DOHH2 (cell line): Measurements from ENCODE around the gene IFT43.
"Not testable (repeated sequence)": the region's sequence is repeated elsewhere in the genome, so short reads cannot be mapped to it uniquely, and the experiment has no call there.

Source experiments
- H3F3A ChIP-seq: fragments of 200-600 bp; sonication (generic), shearing (Covaris generic); 2 replicates; pipeline ENCODE4 v1.6.0; 2016; ENCODE audit warnings: antibody characterized with exemption, mild to moderate bottlenecking; ENCODE audit not compliant: control insufficient read depth, insufficient read depth
- H3K27ac ChIP-seq: fragments of 200-600 bp; sonication (generic); 2 replicates; pipeline ENCODE4 v1.5.1; 2014; ENCODE audit warnings: low read depth, mild to moderate bottlenecking, low read length, moderate library complexity
- H3K27me3 ChIP-seq: fragments of 200-600 bp; sonication (generic); 2 replicates; pipeline ENCODE4 v1.6.1; 2014; ENCODE audit warnings: mild to moderate bottlenecking, low read length, mixed read lengths; ENCODE audit not compliant: control insufficient read depth
- H3K36me3 ChIP-seq: fragments of 200-600 bp; sonication (generic); 2 replicates; pipeline ENCODE4 v1.6.1; 2014; ENCODE audit warnings: mild to moderate bottlenecking, low read length, moderate library complexity, mixed read lengths; ENCODE audit not compliant: control insufficient read depth
- H3K4me1 ChIP-seq: fragments of 200-600 bp; sonication (generic); 2 replicates; pipeline ENCODE4 v1.6.1; 2014; ENCODE audit warnings: mild to moderate bottlenecking, low read length, mixed read lengths; ENCODE audit not compliant: control insufficient read depth
- H3K4me2 ChIP-seq: fragments of 200-600 bp; sonication (generic); 2 replicates; pipeline ENCODE4 v1.6.0; 2014; ENCODE audit warnings: mild to moderate bottlenecking, low read length, moderate library complexity
- H3K4me3 ChIP-seq: fragments of 200-600 bp; sonication (generic); 2 replicates; pipeline ENCODE4 v1.5.1; 2014; ENCODE audit warnings: mild to moderate bottlenecking, low read length, mixed read lengths
- H3K79me2 ChIP-seq: fragments of 200-600 bp; sonication (generic); 2 replicates; pipeline ENCODE4 v1.6.1; 2014; ENCODE audit warnings: mild to moderate bottlenecking, low read length, mixed read lengths; ENCODE audit not compliant: control insufficient read depth
- H3K9me2 ChIP-seq: fragments of 200-600 bp; sonication (generic); replicated peaks from 2 replicates; pipeline ENCODE4 v1.6.1; 2014; ENCODE audit warnings: mild to moderate bottlenecking, low read length, mixed read lengths; ENCODE audit not compliant: control insufficient read depth
- H3K9me3 ChIP-seq: fragments of 200-600 bp; sonication (generic); 2 replicates; pipeline ENCODE4 v1.6.1; 2014; ENCODE audit warnings: antibody characterized with exemption, low read length, mixed read lengths; ENCODE audit not compliant: control insufficient read depth, insufficient read depth
- H4K20me1 ChIP-seq: fragments of 200-600 bp; sonication (generic); 2 replicates; pipeline ENCODE4 v1.6.0; 2014; ENCODE audit warnings: low read depth, mild to moderate bottlenecking, antibody characterized with exemption, low read length, moderate library complexity; ENCODE audit not compliant: control insufficient read depth, insufficient read depth
- CTCF ChIP-seq: fragments of 200-600 bp; sonication (generic); IDR thresholded peaks from one replicate; pipeline ENCODE4 v1.5.1; 2014; ENCODE audit warnings: antibody characterized with exemption, mild to moderate bottlenecking, low read depth, low read length; ENCODE audit not compliant: poor library complexity, severe bottlenecking
- EZH2phosphoT487 ChIP-seq: fragments of 200-600 bp; sonication (generic); IDR thresholded peaks from 2 replicates; pipeline ENCODE4 v1.6.1; 2017; ENCODE audit warnings: borderline replicate concordance, mild to moderate bottlenecking, antibody characterized with exemption, low read length, moderate library complexity, mixed read lengths

IFT43 gene

GRCh38 chr14:76002383-76002782, 16.8 kb downstream of the IFT43 start:
- Histone ChIP-seq H3K27ac (no peak overlapping the region), H3K4me1 (no peaks in the 10 kb centered on the region), H3K27me3 (no peaks in the 10 kb centered on the region), H3K4me3 (no peak overlapping the region), H4K20me1 (no peaks in the 10 kb centered on the region), H3F3A (no peaks in the 10 kb centered on the region), H3K36me3 (no peaks in the 10 kb centered on the region), H3K79me2 (no peaks in the 10 kb centered on the region), H3K9me2 (no peaks in the 10 kb centered on the region), H3K4me2 (no peak overlapping the region), H3K9me3 (no peaks in the 10 kb centered on the region)
- TF ChIP-seq CTCF (no peak), EZH2phosphoT487 (no peak)

- TF ChIP-seq CTCF: no peak
- no peaks in the 10 kb centered on the region for H3K4me1 ChIP-seq
- H3K36me3 ChIP-seq: no peaks in the 10 kb centered on the region
Observed at GRCh38 chr14:76006253-76006652, 20.7 kb downstream of the IFT43 start.

GRCh38 chr14:76007379-76007778, 21.8 kb downstream of the IFT43 start:
- Histone ChIP-seq H3K9me3 (no peaks in the 10 kb centered on the region), H3K27me3 (no peaks in the 10 kb centered on the region), H3K4me1 (no peaks in the 10 kb centered on the region), H3K4me2 (no peak overlapping the region), H3K79me2 (no peaks in the 10 kb centered on the region), H3K36me3 (no peaks in the 10 kb centered on the region), H4K20me1 (no peaks in the 10 kb centered on the region), H3F3A (no peaks in the 10 kb centered on the region), H3K27ac (no peak overlapping the region), H3K4me3 (no peak overlapping the region), H3K9me2 (no peaks in the 10 kb centered on the region)
- TF ChIP-seq EZH2phosphoT487 (no peak), CTCF (no peak)

More at GRCh38 chr14:76006253-76006652, 20.7 kb downstream of the IFT43 start:
- H3K4me3 ChIP-seq: no peak overlapping the region
- H3K9me3 ChIP-seq: no peaks in the 10 kb centered on the region
- no peak overlapping the region for H3K4me2 ChIP-seq
- no peaks in the 10 kb centered on the region for H4K20me1 ChIP-seq
- H3K27ac ChIP-seq: no peak overlapping the region
- no peaks in the 10 kb centered on the region for H3K9me2 ChIP-seq
- H3K27me3 ChIP-seq: no peaks in the 10 kb centered on the region
- H3F3A ChIP-seq: no peaks in the 10 kb centered on the region
- no peaks in the 10 kb centered on the region for H3K79me2 ChIP-seq

- Histone ChIP-seq H3K27ac (no peak overlapping the region), H3K4me3 (no peak overlapping the region), H3F3A (no peaks in the 10 kb centered on the region), H3K79me2 (no peaks in the 10 kb centered on the region), H3K9me3 (no peaks in the 10 kb centered on the region), H3K36me3 (no peaks in the 10 kb centered on the region), H4K20me1 (no peaks in the 10 kb centered on the region), H3K4me2 (no peak overlapping the region), H3K9me2 (no peaks in the 10 kb centered on the region), H3K4me1 (no peaks in the 10 kb centered on the region), H3K27me3 (no peaks in the 10 kb centered on the region)
- TF ChIP-seq CTCF (no peak), EZH2phosphoT487 (no peak)
Observed at GRCh38 chr14:76007852-76008251, 22.3 kb downstream of the IFT43 start.

GRCh38 chr14:76009627-76010026, 24.1 kb downstream of the IFT43 start:
- H3K27me3 ChIP-seq, H3K4me1 ChIP-seq, H3K4me3 ChIP-seq, H3K36me3 ChIP-seq, H4K20me1 ChIP-seq, H3K79me2 ChIP-seq, H3F3A ChIP-seq, H3K27ac ChIP-seq, H3K9me3 ChIP-seq, H3K9me2 ChIP-seq, H3K4me2 ChIP-seq: not testable (repeated sequence)
